ENCODE measurements around the gene NAPA. TPM values are rescaled to one million over a fixed set of nuclear protein-coding genes. Genes with fewer than 3 reads are reported as not detected.

Gene NAPA
- total RNA-seq, 4 donors from 2014 or later, result 127 to 272 (median 212) TPM

GRCh38 chr19:47544476-47544875 is 29.6 kb upstream of the NAPA start:
- H3K36me3 ChIP-seq, result no peaks in the 10 kb centered on the region
- TF ChIP-seq CTCF (IDR thresholded peaks at IDR 0.05 in 4 of 5, conservative IDR thresholded peaks at IDR 0.05 in 1 of 5) (no peak), POLR2A (IDR thresholded peaks at IDR 0.05) (no peak)
- peaks cover 14 to 34% (median 21%) of the 10 kb centered on the region in 3 donors for H3K27me3 ChIP-seq
- in situ Hi-C loops (cut with MboI; ENCODE audit: low sequenced_read_pairs in 4 of 4) (no loop called here), intact Hi-C loops (cut with DNase I; ENCODE audit: low total_unique reads) (no loop called here)
- H3K9me3 ChIP-seq, result no peaks in the 10 kb centered on the region
- DNase-seq, result no peak
- no peak overlapping the region for H3K27ac ChIP-seq
- no peaks in the 10 kb centered on the region for H3K4me1 ChIP-seq
- H3K4me3 ChIP-seq, result no peak overlapping the region
- ATAC-seq, result no peak

- TF ChIP-seq POLR2A (IDR thresholded peaks at IDR 0.05), result no peak
- TF ChIP-seq CTCF (IDR thresholded peaks at IDR 0.05 in 4 of 5, conservative IDR thresholded peaks at IDR 0.05 in 1 of 5), result no peak
- no peaks in the 10 kb centered on the region for H3K4me1 ChIP-seq
- H3K27ac ChIP-seq, result no peak overlapping the region
- DNase-seq, result no peak
- no peaks in the 10 kb centered on the region for H3K36me3 ChIP-seq
- no peaks in the 10 kb centered on the region for H3K9me3 ChIP-seq
- no peak overlapping the region for H3K4me3 ChIP-seq
- ATAC-seq, result no peak
- in situ Hi-C loops (cut with MboI; ENCODE audit: low sequenced_read_pairs in 4 of 4) (no loop called here), intact Hi-C loops (cut with DNase I; ENCODE audit: low total_unique reads) (no loop called here)
- H3K27me3 ChIP-seq, result peaks cover 14 to 31% (median 21%) of the 10 kb centered on the region in 3 donors
These were observed 29.2 kb upstream of the NAPA start for GRCh38 chr19:47544075-47544474.

GRCh38 chr19:47542030-47542475 is 27.2 kb upstream of the NAPA start:
- DNase-seq, result no peak
- TF ChIP-seq POLR2A (IDR thresholded peaks at IDR 0.05), result no peak
- TF ChIP-seq CTCF (IDR thresholded peaks at IDR 0.05 in 4 of 5, conservative IDR thresholded peaks at IDR 0.05 in 1 of 5), result no peak
- no peaks in the 10 kb centered on the region for H3K9me3 ChIP-seq
- H3K4me3 ChIP-seq, result no peak overlapping the region
- in situ Hi-C loops (cut with MboI; ENCODE audit: low sequenced_read_pairs in 4 of 4), result no loop called here
- ATAC-seq, result no peak
- no peak overlapping the region for H3K27ac ChIP-seq
- no peaks in the 10 kb centered on the region for H3K36me3 ChIP-seq
- H3K27me3 ChIP-seq, result peaks cover 14 to 28% (median 21%) of the 10 kb centered on the region in 3 donors
- intact Hi-C loops (cut with DNase I; ENCODE audit: low total_unique reads), result no loop called here
- no peaks in the 10 kb centered on the region for H3K4me1 ChIP-seq

- Histone ChIP-seq H3K4me3 (no peak overlapping the region), H3K27me3 (peaks cover 14 to 22% (median 21%) of the 10 kb centered on the region in 3 donors), H3K27ac (no peak overlapping the region), H3K4me1 (no peaks in the 10 kb centered on the region), H3K36me3 (no peaks in the 10 kb centered on the region), H3K9me3 (no peaks in the 10 kb centered on the region)
- in situ Hi-C loops (cut with MboI; ENCODE audit: low sequenced_read_pairs in 4 of 4), result no loop called here
- intact Hi-C loops (cut with DNase I; ENCODE audit: low total_unique reads), result no loop called here
- no peak for TF ChIP-seq POLR2A (IDR thresholded peaks at IDR 0.05)
- TF ChIP-seq CTCF (IDR thresholded peaks at IDR 0.05 in 4 of 5, conservative IDR thresholded peaks at IDR 0.05 in 1 of 5), result no peak
- DNase-seq (no peak), ATAC-seq (no peak)
These were observed 26.7 kb upstream of the NAPA start for GRCh38 chr19:47541518-47541917.

- DNase-seq (no peak), ATAC-seq (no peak)
- Histone ChIP-seq H3K27ac (no peak overlapping the region), H3K4me3 (no peak overlapping the region), H3K9me3 (no peaks in the 10 kb centered on the region), H3K27me3 (peaks cover 13 to 21% (median 16%) of the 10 kb centered on the region in 3 donors), H3K4me1 (no peaks in the 10 kb centered on the region), H3K36me3 (no peaks in the 10 kb centered on the region)
- in situ Hi-C loops (cut with MboI; ENCODE audit: low sequenced_read_pairs in 4 of 4) (no loop called here), intact Hi-C loops (cut with DNase I; ENCODE audit: low total_unique reads) (no loop called here)
- TF ChIP-seq CTCF (IDR thresholded peaks at IDR 0.05 in 4 of 5, conservative IDR thresholded peaks at IDR 0.05 in 1 of 5), result peak in 1 of 5 experiments; percentile 12
- TF ChIP-seq POLR2A (IDR thresholded peaks at IDR 0.05), result no peak
These were observed 25.9 kb upstream of the NAPA start for GRCh38 chr19:47540748-47541147.
